DOHH2 (cell line): ENCODE results near the gene QRFPR.

Experiments used
- CTCF ChIP-seq: fragments of 200-600 bp; sonication (generic); IDR thresholded peaks from one replicate; pipeline ENCODE4 v1.5.1; 2014; ENCODE audit warnings: antibody characterized with exemption, mild to moderate bottlenecking, low read depth, low read length; ENCODE audit not compliant: poor library complexity, severe bottlenecking
- EZH2phosphoT487 ChIP-seq: fragments of 200-600 bp; sonication (generic); IDR thresholded peaks from 2 replicates; pipeline ENCODE4 v1.6.1; 2017; ENCODE audit warnings: borderline replicate concordance, mild to moderate bottlenecking, antibody characterized with exemption, low read length, moderate library complexity, mixed read lengths

- TF ChIP-seq CTCF = no peak
- TF ChIP-seq EZH2phosphoT487 = no peak
Observed at GRCh38 chr4:121278811-121279368, 101.9 kb downstream of the QRFPR start.
